ENCODE results near the gene ZNF507. TPM values are rescaled to one million over a fixed set of nuclear protein-coding genes. Genes with fewer than 3 reads are reported as not detected.

The ZNF507 gene
- total RNA-seq, 1 experiment from 2014 or later: 26.5 TPM

DNA sequence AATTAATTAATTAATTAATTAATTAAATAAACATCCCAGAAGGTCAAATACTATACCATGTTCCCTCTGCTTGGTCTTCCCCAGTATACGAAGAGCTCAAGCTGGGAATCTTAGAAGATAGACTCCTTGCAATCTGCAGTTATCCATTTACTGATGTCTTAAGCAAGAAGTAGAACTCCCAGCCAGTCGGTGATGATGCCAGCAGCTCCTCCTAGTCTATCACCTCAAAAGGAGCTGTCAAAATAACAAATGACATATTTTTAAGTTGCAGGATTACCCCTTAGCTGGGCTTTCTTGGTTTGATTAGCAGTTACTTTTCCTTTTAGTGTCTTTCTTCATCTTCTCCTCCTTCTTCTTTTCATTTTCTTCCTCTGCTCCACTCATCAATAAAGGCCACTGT, 6.0 kb upstream of the ZNF507 start:
- BruUV-seq (replicated peaks): no TSS peak
- H3K36me3 ChIP-seq (ENCODE audit: low read depth): no peaks in the 10 kb centered on the region
- H3F3A ChIP-seq (ENCODE audit: insufficient read depth, low read depth): peaks cover 14% of the 10 kb centered on the region
- H2AFZ ChIP-seq: no peak overlapping the region
- H4K20me1 ChIP-seq (ENCODE audit: insufficient read depth): no peaks in the 10 kb centered on the region
- H3K4me3 ChIP-seq: no peak overlapping the region
- H3K79me2 ChIP-seq (ENCODE audit: low read depth): no peaks in the 10 kb centered on the region
- no peaks in the 10 kb centered on the region for H3K9me3 ChIP-seq (ENCODE audit: insufficient read depth, low read depth)
- TF ChIP-seq, protein P1, sequence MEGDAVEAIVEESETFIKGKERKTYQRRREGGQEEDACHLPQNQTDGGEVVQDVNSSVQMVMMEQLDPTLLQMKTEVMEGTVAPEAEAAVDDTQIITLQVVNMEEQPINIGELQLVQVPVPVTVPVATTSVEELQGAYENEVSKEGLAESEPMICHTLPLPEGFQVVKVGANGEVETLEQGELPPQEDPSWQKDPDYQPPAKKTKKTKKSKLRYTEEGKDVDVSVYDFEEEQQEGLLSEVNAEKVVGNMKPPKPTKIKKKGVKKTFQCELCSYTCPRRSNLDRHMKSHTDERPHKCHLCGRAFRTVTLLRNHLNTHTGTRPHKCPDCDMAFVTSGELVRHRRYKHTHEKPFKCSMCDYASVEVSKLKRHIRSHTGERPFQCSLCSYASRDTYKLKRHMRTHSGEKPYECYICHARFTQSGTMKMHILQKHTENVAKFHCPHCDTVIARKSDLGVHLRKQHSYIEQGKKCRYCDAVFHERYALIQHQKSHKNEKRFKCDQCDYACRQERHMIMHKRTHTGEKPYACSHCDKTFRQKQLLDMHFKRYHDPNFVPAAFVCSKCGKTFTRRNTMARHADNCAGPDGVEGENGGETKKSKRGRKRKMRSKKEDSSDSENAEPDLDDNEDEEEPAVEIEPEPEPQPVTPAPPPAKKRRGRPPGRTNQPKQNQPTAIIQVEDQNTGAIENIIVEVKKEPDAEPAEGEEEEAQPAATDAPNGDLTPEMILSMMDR (conservative IDR thresholded peaks at IDR 0.05): no peak
- no peak for TF ChIP-seq EZH2 (IDR thresholded peaks at IDR 0.05; ENCODE audit: low read depth)
- peaks cover 14% of the 10 kb centered on the region for H3K4me1 ChIP-seq (replicated peaks; ENCODE audit: insufficient read depth)
- H3K27me3 ChIP-seq (ENCODE audit: insufficient read depth, low read depth): no peaks in the 10 kb centered on the region
- CTCF ChIA-PET: no interaction called here
- intact Hi-C loops (cut with micrococcal nuclease; ENCODE audit: unreplicated experiment): no loop called here
- POLR2A ChIA-PET (ENCODE audit: unreplicated experiment): no interaction called here
- DNase-seq: no peak
- H3K4me2 ChIP-seq: no peak overlapping the region
- no peaks in the 10 kb centered on the region for H3K9me2 ChIP-seq (ENCODE audit: insufficient read depth)
- H3K27ac ChIP-seq: no peak overlapping the region

DNA sequence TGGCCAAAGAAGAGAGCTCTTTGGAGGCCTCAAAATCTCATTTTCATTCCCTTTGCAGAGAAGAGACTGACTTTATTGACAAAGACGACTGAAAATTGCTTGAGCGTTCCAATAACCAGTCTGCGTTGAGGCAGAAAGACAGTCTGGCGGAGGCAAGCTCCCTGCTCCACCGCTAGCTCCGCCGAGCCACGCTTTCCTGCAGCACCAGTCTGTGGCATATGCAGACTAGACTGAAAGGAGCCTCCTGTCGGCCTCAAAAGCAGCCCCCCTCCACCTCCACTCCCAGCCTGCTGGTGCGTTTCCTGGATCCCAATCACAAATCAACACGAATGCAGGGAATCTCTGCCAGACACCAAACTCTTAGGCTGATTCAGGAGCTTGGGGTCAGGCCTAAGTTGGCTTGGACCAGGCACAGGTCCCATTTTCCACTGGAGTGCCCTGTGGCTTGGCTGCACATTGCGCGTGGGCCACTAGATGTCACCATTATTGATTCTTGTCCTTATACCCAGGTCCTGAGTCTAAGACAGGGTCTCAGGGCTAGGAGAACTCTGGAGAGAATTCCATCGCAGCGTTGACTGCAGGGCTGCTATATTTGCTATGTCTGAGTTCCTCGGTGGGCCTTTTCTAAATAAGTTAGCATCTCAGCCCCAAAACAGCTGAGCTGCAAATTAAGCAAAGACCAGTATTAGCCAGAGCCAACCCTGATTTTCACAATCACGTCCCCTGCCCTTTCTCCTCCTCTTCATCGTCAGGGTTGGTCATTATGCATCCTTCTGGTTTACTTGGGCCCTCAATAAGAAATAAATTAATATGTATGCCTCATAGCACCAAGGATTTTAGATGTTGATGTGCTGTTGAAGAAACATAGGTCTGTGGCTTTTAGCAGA, 5.2 kb upstream of the ZNF507 start:
- Histone ChIP-seq H3F3A (ENCODE audit: insufficient read depth, low read depth) (peaks cover 20% of the 10 kb centered on the region), H3K36me3 (ENCODE audit: low read depth) (no peaks in the 10 kb centered on the region), H4K20me1 (ENCODE audit: insufficient read depth) (no peaks in the 10 kb centered on the region), H3K27me3 (ENCODE audit: insufficient read depth, low read depth) (no peaks in the 10 kb centered on the region), H3K9me3 (ENCODE audit: insufficient read depth, low read depth) (no peaks in the 10 kb centered on the region), H3K27ac (no peak overlapping the region), H2AFZ (no peak overlapping the region), H3K79me2 (ENCODE audit: low read depth) (no peaks in the 10 kb centered on the region), H3K4me3 (no peak overlapping the region), H3K4me2 (no peak overlapping the region), H3K9me2 (ENCODE audit: insufficient read depth) (no peaks in the 10 kb centered on the region), H3K4me1 (replicated peaks; ENCODE audit: insufficient read depth) (peaks cover 18% of the 10 kb centered on the region)
- ChIA-PET CTCF (no interaction called here), POLR2A (ENCODE audit: unreplicated experiment) (interaction anchor here (0.7 kb wide), 1 partner anchor 64 kb away, joined by 6 read pairs; no protein-coding TSS in a partner anchor)
- BruUV-seq (replicated peaks): no TSS peak
- peak in 1 of 2 experiments; percentile 47 for DNase-seq
- no peak for TF ChIP-seq EZH2 (IDR thresholded peaks at IDR 0.05; ENCODE audit: low read depth)
- TF ChIP-seq, protein P1 (conservative IDR thresholded peaks at IDR 0.05): peak; percentile 73
- intact Hi-C loops (cut with micrococcal nuclease; ENCODE audit: unreplicated experiment): loop anchor here (5.0 kb wide), 1 partner anchor 127 kb away; no protein-coding TSS in a partner anchor

DNA sequence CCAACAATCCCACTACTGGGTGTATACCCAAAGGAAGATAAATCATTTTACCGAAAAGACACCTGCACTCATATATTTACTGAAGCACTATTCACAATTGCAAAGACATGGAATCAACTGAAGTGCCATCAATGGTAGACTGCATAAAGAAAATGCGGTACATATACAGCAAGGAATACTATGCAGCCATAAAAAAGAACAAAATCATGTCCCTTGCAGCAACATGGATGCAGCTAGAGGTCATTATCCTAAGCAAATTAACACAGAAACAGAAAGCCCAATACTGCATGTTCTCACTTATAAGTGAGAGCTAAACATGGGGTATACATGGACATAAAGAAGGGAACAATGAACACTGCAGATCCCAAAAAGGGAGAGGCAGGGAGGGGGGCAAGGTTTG, 2.7 kb upstream of the ZNF507 start:
- intact Hi-C loops (cut with micrococcal nuclease; ENCODE audit: unreplicated experiment): loop anchor here (5.0 kb wide), 1 partner anchor 125 kb away; no protein-coding TSS in a partner anchor

More for the DNA sequence above, 2.7 kb upstream of the ZNF507 start:
- no peak for TF ChIP-seq EZH2 (IDR thresholded peaks at IDR 0.05; ENCODE audit: low read depth)
- TF ChIP-seq, protein P1 (conservative IDR thresholded peaks at IDR 0.05): no peak
- Histone ChIP-seq H3K27me3 (ENCODE audit: insufficient read depth, low read depth) (no peaks in the 10 kb centered on the region), H2AFZ (no peak overlapping the region), H3K4me1 (replicated peaks; ENCODE audit: insufficient read depth) (peaks cover 29% of the 10 kb centered on the region), H3K27ac (no peak overlapping the region), H4K20me1 (ENCODE audit: insufficient read depth) (no peaks in the 10 kb centered on the region), H3F3A (ENCODE audit: insufficient read depth, low read depth) (peaks cover 20% of the 10 kb centered on the region), H3K9me2 (ENCODE audit: insufficient read depth) (no peaks in the 10 kb centered on the region), H3K4me3 (no peak overlapping the region), H3K79me2 (ENCODE audit: low read depth) (peaks cover 20% of the 10 kb centered on the region), H3K4me2 (no peak overlapping the region), H3K9me3 (ENCODE audit: insufficient read depth, low read depth) (no peaks in the 10 kb centered on the region), H3K36me3 (ENCODE audit: low read depth) (peaks cover under 1% of the 10 kb centered on the region; the same call in 1 of the 2 replicates)
- no TSS peak for BruUV-seq (replicated peaks)
- POLR2A ChIA-PET (ENCODE audit: unreplicated experiment): no interaction called here
- no peak for DNase-seq
- CTCF ChIA-PET: no interaction called here
